Testis (tissue), 2 donors: Measurements from ENCODE around the gene CEACAM19.

ENCODE experiments used
- POLR2A ChIP-seq: fragments of 450-650 bp; IDR thresholded peaks from one replicate; pipeline ENCODE4 v1.6.1; 2017; ENCODE audit warnings: antibody characterized with exemption, mild to moderate bottlenecking, moderate library complexity
- TF ChIP-seq, protein P1 (sequence below), 3 experiments: fragments of 450-650 bp in 2 of 3; fragments of 200-600 bp in 1 of 3; sonication (generic) in 1 of 3; IDR thresholded peaks; one replicate each; pipeline ENCODE4 v1.5.1; 2016 to 2019; ENCODE audit warnings: antibody characterized with exemption in 3 of 3, mild to moderate bottlenecking in 2 of 3, moderate library complexity in 1 of 3

- TF ChIP-seq, protein P1, sequence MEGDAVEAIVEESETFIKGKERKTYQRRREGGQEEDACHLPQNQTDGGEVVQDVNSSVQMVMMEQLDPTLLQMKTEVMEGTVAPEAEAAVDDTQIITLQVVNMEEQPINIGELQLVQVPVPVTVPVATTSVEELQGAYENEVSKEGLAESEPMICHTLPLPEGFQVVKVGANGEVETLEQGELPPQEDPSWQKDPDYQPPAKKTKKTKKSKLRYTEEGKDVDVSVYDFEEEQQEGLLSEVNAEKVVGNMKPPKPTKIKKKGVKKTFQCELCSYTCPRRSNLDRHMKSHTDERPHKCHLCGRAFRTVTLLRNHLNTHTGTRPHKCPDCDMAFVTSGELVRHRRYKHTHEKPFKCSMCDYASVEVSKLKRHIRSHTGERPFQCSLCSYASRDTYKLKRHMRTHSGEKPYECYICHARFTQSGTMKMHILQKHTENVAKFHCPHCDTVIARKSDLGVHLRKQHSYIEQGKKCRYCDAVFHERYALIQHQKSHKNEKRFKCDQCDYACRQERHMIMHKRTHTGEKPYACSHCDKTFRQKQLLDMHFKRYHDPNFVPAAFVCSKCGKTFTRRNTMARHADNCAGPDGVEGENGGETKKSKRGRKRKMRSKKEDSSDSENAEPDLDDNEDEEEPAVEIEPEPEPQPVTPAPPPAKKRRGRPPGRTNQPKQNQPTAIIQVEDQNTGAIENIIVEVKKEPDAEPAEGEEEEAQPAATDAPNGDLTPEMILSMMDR (IDR thresholded peaks at IDR 0.05), result no peak
- TF ChIP-seq POLR2A, result no peak
Observed at GRCh38 chr19:44694184-44694579, 22.9 kb downstream of the CEACAM19 start.
